Loucy (cell line): ENCODE data around the gene MYL2.
"Not testable (repeated sequence)": the region's sequence is repeated elsewhere in the genome, so short reads cannot be mapped to it uniquely, and the experiment has no call there.

Source experiments
- H2AFZ ChIP-seq: fragments of 200-600 bp; sonication (generic); 2 replicates; pipeline ENCODE4 v1.6.0; 2016; ENCODE audit warnings: antibody characterized with exemption, mild to moderate bottlenecking, low read length, moderate library complexity
- H3F3A ChIP-seq: fragments of 200-600 bp; 2 replicates; pipeline ENCODE4 v1.6.0; 2016; ENCODE audit warnings: antibody characterized with exemption, low read depth, mild to moderate bottlenecking
- H3K27me3 ChIP-seq: fragments of 200-600 bp; sonication (generic); 2 replicates; pipeline ENCODE4 v1.6.1; 2014; ENCODE audit warnings: low read length, mild to moderate bottlenecking; ENCODE audit not compliant: insufficient read depth, poor library complexity, severe bottlenecking
- H3K36me3 ChIP-seq: fragments of 200-600 bp; sonication (generic); 2 replicates; pipeline ENCODE4 v1.6.1; 2016; ENCODE audit warnings: low read length; ENCODE audit not compliant: insufficient read depth
- H3K4me1 ChIP-seq: fragments of 200-600 bp; sonication (generic); 2 replicates; pipeline ENCODE4 v1.5.1; 2014; ENCODE audit warnings: low read length, mild to moderate bottlenecking; ENCODE audit not compliant: insufficient read depth, poor library complexity, severe bottlenecking
- H3K4me2 ChIP-seq: fragments of 200-600 bp; sonication (generic); 2 replicates; pipeline ENCODE4 v1.6.0; 2014; ENCODE audit warnings: antibody characterized with exemption, low read length, low read depth, mild to moderate bottlenecking; ENCODE audit not compliant: poor library complexity, severe bottlenecking
- H3K4me3 ChIP-seq: fragments of 200-600 bp; sonication (generic); 2 replicates; pipeline ENCODE4 v1.5.1; 2014; ENCODE audit warnings: low read length, mild to moderate bottlenecking, mixed read lengths; ENCODE audit not compliant: poor library complexity, severe bottlenecking
- H3K79me2 ChIP-seq: fragments of 200-600 bp; sonication (generic); 2 replicates; pipeline ENCODE4 v1.6.1; 2014; ENCODE audit warnings: low read length; ENCODE audit not compliant: insufficient read depth
- H3K9ac ChIP-seq: fragments of 200-600 bp; sonication (generic); 2 replicates; pipeline ENCODE4 v1.6.0; 2014; ENCODE audit warnings: mild to moderate bottlenecking, low read depth, low read length, moderate library complexity; ENCODE audit not compliant: poor library complexity, severe bottlenecking
- H3K9me2 ChIP-seq: fragments of 200-600 bp; sonication (generic); replicated peaks from 2 replicates; pipeline ENCODE4 v1.6.1; 2016; ENCODE audit warnings: low read depth, low read length, mixed read lengths
- H3K9me3 ChIP-seq: fragments of 200-600 bp; sonication (generic); 2 replicates; pipeline ENCODE4 v1.6.1; 2014; ENCODE audit warnings: mild to moderate bottlenecking, antibody characterized with exemption, low read length, low read depth; ENCODE audit not compliant: insufficient read depth
- H4K20me1 ChIP-seq: fragments of 200-600 bp; sonication (generic); 2 replicates; pipeline ENCODE4 v1.6.0; 2014; ENCODE audit warnings: antibody characterized with exemption, low read length, mild to moderate bottlenecking; ENCODE audit not compliant: insufficient read depth, poor library complexity, severe bottlenecking
- EZH2phosphoT487 ChIP-seq: fragments of 200-600 bp; IDR thresholded peaks from 2 replicates; pipeline ENCODE4 v1.6.1; 2018; ENCODE audit warnings: antibody characterized with exemption, mild to moderate bottlenecking, moderate library complexity, borderline replicate concordance
- TF ChIP-seq, protein P1 (sequence below): fragments of 200-600 bp; sonication (generic); conservative IDR thresholded peaks from 2 replicates; pipeline ENCODE4 v1.5.1; 2014; ENCODE audit warnings: mild to moderate bottlenecking, antibody characterized with exemption, low read length

MYL2 gene

DNA sequence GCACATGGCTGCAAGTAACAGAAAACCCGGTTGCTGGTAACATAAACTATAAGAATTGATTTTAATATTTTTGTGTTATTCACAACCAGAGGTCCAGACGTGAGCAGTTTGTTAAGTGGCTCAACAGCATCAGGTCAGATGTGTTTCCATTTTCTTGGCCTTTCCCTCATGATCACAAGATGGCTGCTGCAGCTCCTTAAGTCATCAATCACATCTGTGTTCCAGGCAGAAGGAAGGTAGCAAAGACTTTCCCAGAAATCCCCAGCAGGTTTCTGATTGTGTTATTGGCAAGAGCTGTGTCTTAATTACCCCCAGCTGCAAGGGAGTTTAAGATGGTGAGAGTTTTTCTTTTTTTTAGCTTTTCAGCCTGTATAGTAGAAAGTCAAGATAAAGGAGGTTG, 40.4 kb upstream of the MYL2 start:
- no peaks in the 10 kb centered on the region for H3K9me2 ChIP-seq
- H3K9ac ChIP-seq, result no peak overlapping the region

DNA sequence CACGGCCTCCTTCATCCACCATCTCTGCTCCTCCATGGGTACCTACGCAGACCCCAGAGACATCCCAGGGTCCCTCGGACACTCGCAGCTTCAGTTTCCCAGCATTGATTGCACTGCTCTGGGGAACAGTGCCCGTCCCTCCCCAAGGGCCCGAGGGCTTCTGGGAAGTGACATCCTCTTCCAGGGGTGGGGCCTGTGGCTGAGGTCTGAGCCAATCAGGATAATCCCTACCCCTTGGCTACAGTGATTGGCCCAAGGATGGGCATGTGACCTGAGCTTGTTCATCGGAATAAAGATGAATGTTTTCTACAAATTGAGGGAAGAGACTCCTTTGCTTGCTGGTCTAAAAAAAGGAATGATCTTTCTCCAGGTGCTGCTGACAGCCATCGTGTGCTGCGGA, 37.3 kb upstream of the MYL2 start:
- Histone ChIP-seq H2AFZ (no peak overlapping the region), H3K4me1 (no peaks in the 10 kb centered on the region), H3K9ac (no peak overlapping the region), H3K79me2 (no peaks in the 10 kb centered on the region), H3K36me3 (no peaks in the 10 kb centered on the region), H3K4me2 (no peak overlapping the region), H3F3A (no peaks in the 10 kb centered on the region), H3K9me3 (no peaks in the 10 kb centered on the region), H3K4me3 (no peak overlapping the region), H4K20me1 (no peaks in the 10 kb centered on the region), H3K27me3 (no peaks in the 10 kb centered on the region), H3K9me2 (no peaks in the 10 kb centered on the region)
- TF ChIP-seq EZH2phosphoT487, result no peak
- TF ChIP-seq, protein P1, sequence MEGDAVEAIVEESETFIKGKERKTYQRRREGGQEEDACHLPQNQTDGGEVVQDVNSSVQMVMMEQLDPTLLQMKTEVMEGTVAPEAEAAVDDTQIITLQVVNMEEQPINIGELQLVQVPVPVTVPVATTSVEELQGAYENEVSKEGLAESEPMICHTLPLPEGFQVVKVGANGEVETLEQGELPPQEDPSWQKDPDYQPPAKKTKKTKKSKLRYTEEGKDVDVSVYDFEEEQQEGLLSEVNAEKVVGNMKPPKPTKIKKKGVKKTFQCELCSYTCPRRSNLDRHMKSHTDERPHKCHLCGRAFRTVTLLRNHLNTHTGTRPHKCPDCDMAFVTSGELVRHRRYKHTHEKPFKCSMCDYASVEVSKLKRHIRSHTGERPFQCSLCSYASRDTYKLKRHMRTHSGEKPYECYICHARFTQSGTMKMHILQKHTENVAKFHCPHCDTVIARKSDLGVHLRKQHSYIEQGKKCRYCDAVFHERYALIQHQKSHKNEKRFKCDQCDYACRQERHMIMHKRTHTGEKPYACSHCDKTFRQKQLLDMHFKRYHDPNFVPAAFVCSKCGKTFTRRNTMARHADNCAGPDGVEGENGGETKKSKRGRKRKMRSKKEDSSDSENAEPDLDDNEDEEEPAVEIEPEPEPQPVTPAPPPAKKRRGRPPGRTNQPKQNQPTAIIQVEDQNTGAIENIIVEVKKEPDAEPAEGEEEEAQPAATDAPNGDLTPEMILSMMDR, result no peak

More for the DNA sequence above, 40.4 kb upstream of the MYL2 start:
- Histone ChIP-seq H2AFZ (no peak overlapping the region), H3K36me3 (no peaks in the 10 kb centered on the region), H3F3A (no peaks in the 10 kb centered on the region), H4K20me1 (no peaks in the 10 kb centered on the region), H3K9me3 (no peaks in the 10 kb centered on the region), H3K79me2 (no peaks in the 10 kb centered on the region), H3K4me1 (no peaks in the 10 kb centered on the region), H3K4me3 (no peak overlapping the region), H3K27me3 (no peaks in the 10 kb centered on the region), H3K4me2 (no peak overlapping the region)
- no peak for TF ChIP-seq EZH2phosphoT487
- TF ChIP-seq, protein P1, result no peak

DNA sequence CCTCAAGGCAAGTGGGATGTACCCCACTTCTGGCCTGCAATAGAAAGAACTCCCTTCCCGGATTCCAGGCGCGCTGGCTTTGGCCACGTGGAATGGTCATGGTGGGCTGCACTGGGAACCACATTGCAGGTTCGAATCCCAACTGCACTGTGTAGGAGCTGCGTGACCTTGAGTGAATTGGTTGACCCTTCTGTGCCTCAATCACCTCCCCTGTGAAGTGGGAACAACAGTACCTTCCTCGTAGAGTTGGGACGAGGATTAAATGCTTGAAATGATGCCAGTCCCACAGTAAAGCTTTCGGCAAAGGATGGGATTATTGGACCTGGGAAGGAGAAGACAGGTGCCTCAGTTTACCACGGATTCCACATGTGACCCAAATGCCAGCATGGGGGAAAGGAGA, 36.8 kb upstream of the MYL2 start:
- H3K9me3 ChIP-seq, result no peaks in the 10 kb centered on the region
- TF ChIP-seq, protein P1, result no peak
- no peak for TF ChIP-seq EZH2phosphoT487
- no peaks in the 10 kb centered on the region for H3K27me3 ChIP-seq

DNA sequence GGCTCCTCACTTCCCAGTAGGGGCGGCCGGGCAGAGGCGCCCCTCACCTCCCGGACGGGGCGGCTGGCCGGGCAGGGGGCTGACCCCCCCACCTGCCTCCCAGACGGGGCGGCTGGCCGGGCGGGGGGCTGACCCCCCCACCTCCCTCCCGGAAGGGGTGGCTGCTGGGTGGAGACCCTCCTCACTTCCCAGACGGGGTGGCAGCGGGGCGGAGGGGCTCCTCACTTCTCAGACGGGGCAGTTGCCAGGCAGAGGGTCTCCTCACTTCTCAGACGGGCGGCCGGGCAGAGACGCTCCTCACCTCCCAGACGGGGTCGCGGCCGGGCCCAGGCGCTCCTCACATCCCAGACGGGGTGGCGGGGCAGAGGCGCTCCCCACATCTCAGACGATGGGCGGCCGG, 30.5 kb upstream of the MYL2 start:
- H3K4me2 ChIP-seq, H3K4me3 ChIP-seq, H3K9me3 ChIP-seq, H3K36me3 ChIP-seq, H4K20me1 ChIP-seq, H3K4me1 ChIP-seq, H3K9ac ChIP-seq, H3K79me2 ChIP-seq, H2AFZ ChIP-seq, H3K9me2 ChIP-seq, H3K27me3 ChIP-seq, H3F3A ChIP-seq: not testable (repeated sequence)

More for the DNA sequence above, 36.8 kb upstream of the MYL2 start:
- Histone ChIP-seq H3K4me1 (no peaks in the 10 kb centered on the region), H3K9ac (no peak overlapping the region), H3F3A (no peaks in the 10 kb centered on the region), H3K36me3 (no peaks in the 10 kb centered on the region), H3K4me2 (no peak overlapping the region), H3K9me2 (no peaks in the 10 kb centered on the region), H2AFZ (no peak overlapping the region), H4K20me1 (no peaks in the 10 kb centered on the region), H3K4me3 (no peak overlapping the region), H3K79me2 (no peaks in the 10 kb centered on the region)

DNA sequence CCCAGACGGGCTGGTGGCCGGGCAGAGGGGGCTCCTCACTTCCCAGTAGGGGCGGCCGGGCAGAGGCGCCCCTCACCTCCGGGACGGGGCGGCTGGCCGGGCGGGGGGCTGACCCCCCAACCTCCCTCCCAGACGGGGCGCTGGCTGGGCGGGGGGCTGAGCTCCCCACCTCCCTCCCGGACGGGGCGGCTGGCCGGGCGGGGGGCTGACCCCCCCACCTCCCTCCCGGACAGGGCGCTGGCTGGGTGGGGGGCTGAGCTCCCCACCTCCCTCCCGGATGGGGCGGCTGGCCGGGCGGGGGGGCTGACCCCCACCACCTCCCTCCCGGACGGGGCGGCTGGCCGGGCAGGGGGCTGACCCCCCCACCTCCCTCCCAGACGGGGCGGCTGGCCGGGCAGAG, 30.1 kb upstream of the MYL2 start:
- H3K79me2 ChIP-seq, H3K9me2 ChIP-seq, H3K4me3 ChIP-seq, H3K4me2 ChIP-seq, H3K4me1 ChIP-seq, H3K36me3 ChIP-seq, H3F3A ChIP-seq, H2AFZ ChIP-seq, H3K9ac ChIP-seq, H3K27me3 ChIP-seq, H4K20me1 ChIP-seq: not testable (repeated sequence)
- H3K9me3 ChIP-seq, result peaks cover 13% of the 10 kb centered on the region; the same call in 1 of the 2 replicates
